Measurements from ENCODE around the gene TULP4. TPM values are rescaled to one million over a fixed set of nuclear protein-coding genes. Genes with fewer than 3 reads are reported as not detected.
"Not testable (repeated sequence)": the region's sequence is repeated elsewhere in the genome, so short reads cannot be mapped to it uniquely, and the experiment has no call there.

TULP4 gene
- total RNA-seq, 1 donor from 2014 or later = 1,454 TPM

- DNase-seq = not testable (repeated sequence)
These were observed 157.8 kb downstream of the TULP4 start for GRCh38 chr6:158470023-158470422.

DNA sequence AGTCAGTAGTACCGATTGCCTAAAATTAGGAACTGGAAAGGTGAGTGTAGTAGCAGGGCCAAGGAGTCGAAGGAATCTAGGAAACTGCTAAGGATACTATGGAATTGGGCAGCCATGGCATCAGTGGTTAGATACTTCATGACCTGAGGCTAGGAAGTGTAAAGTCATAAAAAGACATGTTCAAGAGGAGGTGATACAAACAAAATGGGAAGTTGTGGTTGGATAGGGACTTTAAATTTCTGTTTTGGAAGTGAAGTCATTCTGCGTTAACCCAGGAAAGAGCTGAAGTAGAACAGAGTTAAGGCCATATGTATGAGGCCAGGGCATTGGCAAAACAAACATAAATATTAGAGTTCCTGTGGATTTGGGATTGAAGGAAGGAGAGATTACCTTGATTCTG lies 159.1 kb downstream of the TULP4 start:
- no peak for DNase-seq

GRCh38 chr6:158472447-158472846 lies 160.2 kb downstream of the TULP4 start:
- no peak for DNase-seq

DNA sequence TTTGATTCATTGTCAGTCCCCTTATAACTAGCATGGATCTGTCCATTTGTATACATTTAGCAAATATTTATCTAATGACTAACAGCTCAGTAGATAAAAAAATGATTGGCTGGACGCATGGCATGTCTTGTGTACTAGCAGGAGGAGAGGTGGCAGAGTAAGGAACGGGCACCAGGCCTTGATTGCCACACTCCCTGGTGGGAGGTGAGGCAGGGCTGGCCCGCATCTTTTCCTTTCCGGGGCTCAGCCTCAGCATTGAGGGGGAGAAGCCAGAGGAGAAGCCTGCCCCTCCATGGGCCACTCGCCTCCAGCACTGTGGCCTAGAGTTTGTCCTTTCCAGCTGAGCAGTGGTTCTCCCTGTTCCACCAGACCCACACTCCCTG lies 162.7 kb downstream of the TULP4 start:
- DNase-seq = no peak

DNA sequence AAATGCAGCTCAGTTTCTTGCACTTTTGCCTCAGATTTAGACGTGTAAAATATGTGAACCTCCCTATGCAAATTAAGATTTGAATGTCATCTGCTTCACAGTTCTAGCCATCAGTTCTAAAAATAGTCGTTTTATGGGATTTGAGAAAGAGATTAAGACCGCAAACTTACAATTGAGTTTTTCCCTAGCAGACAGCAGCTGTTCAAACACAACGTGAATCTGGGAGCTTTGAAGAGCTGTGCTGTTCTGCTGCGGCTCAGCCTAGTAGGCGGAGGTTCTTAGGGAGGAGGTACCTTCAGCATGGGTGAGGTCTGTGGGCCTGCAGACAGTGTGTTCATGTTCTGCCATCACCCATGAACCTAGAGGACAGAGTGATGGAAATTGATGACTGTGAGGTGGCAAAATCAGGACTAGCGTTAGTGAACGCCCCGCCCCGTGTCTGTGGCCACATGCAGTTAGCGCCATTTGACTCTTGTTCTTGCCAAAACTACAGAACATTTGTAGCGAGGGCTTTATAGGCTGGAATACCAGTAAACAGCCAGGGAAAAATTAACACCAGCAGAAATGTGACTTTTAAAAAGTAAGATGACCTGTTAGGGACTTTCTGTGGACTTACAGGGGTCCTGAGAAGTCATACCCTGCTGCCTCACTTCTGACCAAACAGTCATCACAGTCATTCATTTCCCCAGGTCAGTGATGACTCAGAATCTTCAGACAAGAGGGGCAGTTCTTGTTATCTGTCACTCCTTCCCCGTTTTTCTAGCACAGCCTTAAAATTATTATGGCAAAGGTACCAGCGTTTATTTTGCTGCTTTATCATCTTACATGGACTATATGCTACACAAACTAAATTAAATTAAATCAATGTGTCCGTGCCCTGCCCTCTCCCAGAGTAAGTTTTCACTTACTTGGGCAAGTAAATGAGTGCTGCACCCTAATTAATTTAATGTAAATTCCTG lies 163.4 kb downstream of the TULP4 start:
- no peak for DNase-seq

- no peak for DNase-seq
These were observed 164.1 kb downstream of the TULP4 start for GRCh38 chr6:158476389-158476788.

DNA sequence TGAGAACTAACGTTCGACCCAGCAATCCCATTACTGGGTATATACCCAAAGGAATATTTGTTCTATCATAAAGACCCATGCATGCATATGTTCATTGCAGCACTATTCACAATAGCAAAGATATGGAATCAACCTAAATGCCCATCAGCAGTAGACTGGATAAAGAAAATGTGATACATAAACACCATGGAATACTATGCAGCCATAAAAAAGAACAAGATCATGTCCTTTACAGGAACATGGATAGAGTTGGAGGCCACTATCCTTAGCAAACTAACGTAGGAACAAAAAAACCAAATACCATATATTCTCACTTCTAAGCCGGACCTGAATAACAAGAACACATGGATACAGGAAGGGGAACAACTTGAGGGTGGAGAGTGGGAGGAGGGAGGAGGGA lies 165.5 kb downstream of the TULP4 start:
- not testable (repeated sequence) for DNase-seq

- no peak for DNase-seq
These were observed 168.7 kb downstream of the TULP4 start for GRCh38 chr6:158480989-158481388.

GRCh38 chr6:158481690-158482473 lies 169.6 kb downstream of the TULP4 start:
- no peak for DNase-seq

- no peak for DNase-seq
These were observed 173.2 kb downstream of the TULP4 start for GRCh38 chr6:158485431-158485830.

GRCh38 chr6:158487495-158487894 lies 175.2 kb downstream of the TULP4 start:
- DNase-seq = no peak

DNA sequence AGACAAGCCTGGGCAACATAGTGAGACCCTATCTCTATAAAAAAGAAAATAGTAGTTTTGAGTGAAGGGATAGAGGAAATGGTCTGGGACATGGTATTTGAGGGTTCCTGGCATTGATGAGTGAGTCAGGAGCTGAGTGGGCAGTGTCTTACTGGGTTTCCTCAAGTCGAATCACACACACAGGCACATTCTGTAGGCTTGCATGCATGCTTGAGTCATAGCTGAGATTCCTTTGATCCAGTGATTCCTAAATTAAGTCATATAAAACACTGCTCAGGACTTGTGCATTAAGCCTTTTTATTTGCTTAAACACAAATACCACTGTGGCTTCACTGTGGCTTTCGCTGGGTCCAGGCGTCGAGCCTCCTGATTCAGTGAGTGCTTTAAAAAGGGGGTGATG lies 175.8 kb downstream of the TULP4 start:
- DNase-seq = no peak

DNA sequence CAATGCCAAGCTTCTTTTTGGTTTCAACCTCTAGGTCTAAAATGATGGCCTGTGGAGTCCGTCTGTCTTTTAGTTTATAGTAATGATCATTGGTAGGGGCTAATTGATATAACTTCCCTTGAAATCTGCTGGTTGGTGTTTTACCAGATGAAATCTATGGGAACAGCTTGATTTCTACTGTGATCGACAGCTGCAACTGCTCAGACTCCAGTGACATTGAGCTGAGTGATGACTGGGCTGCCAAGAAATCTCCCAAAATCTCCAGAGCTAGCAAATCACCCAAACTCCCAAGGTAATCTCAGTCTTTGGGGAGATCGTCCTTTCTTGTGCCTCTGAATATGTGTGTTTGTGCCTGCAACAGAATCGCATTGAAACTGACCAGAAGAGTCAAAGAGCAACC lies 177.2 kb downstream of the TULP4 start:
- no peak for DNase-seq

DNA sequence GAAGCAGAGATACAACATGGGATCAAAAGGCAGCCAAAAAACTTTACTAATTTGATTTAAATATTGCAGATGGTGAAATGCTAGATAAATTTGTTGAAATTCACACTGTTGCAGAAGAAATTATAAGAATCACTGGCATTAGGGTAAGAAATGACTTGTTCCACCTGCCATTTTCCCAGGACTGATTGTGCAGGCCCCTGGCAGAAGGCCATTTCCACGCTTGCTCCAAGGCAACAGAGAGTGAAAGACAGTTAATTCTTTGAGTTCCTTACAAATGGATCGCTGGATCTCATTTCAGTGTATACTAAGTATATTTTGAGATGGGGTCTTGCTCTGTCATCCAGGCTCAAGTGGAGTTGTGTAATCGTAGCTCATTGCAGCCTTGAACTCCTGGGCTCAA lies 180.6 kb downstream of the TULP4 start:
- DNase-seq = no peak

- no peak for DNase-seq
These were observed 184.4 kb downstream of the TULP4 start for GRCh38 chr6:158496700-158497099.

GRCh38 chr6:158497620-158498019 lies 185.4 kb downstream of the TULP4 start:
- DNase-seq = no peak

DNA sequence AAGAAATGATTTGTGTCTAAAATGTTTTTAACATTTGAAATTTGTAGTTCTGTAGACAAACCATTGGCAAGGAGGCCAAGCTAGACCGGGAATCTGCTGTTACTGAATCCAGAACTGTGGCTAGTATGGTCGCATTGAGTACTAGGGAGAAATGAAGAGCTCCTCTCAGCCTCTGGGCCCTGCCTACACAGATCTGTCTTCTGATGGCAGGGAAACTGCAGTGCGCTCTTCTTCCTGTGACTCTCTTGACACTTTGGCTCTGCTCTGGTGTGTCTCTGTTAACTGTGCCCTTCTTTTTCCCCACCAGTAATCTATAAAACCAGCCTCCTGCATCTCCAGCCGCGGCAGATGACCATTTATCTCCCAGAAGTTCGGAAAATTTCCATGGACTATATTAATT lies 186.1 kb downstream of the TULP4 start:
- no peak for DNase-seq

DNA sequence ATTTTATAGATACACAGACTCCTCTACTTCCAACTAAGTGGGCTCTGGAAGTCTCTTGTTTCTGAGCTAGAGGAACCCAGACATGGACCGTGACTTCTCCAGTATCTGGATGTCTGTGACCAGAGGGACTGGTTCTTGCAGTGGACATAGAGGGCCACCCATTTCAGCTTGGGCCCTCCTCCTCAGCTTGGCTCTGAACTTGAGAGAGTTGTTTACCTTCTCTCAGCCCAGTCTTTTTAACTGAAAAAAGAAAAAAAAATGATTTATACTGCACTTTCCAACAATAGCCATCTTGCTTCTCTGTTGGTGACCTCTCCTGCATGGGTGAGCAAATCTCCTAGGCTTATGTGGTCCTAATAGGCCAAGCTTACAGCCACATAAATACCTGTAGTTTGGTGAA lies 187.3 kb downstream of the TULP4 start:
- no peak for DNase-seq

DNA sequence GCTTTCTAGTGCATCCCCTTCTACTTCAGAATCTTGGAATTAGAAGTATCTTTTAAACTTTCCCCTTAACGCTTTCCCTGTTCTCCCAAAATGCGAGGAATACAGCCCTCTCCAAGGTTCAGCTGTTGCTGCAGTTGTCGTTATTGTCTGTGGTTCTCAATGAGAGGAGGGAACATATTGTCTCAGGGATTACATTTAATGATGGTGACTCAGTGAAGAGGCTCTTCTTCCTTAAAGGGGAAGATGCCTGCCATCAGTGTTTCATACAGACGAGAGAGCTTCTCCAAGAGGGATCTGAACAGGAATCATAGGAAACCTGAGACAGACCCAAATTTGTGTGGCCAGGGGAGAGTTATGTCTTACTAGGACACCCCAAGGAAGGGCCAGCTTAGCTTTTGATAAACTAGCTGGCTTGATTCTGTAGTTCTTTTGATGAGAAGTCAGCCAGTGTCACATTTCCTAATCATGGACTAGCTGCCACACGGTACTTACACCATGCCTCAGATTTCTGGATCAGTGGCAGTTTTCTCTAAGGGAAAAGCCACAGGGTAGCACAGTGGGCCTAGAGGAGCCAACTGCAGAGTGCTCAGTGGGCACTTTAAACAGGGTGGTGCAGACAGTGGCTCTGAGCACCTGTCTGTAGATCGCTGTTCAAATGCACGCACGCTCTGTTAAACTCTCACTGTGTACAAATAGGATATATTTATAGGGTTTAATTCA lies 187.9 kb downstream of the TULP4 start:
- DNase-seq = no peak

- no peak for DNase-seq
These were observed 189.3 kb downstream of the TULP4 start for GRCh38 chr6:158501360-158502262.

GRCh38 chr6:158502263-158502950 lies 190.1 kb downstream of the TULP4 start:
- no peak for DNase-seq

Data from occipital lobe (tissue), 2 donors.